Measurements from ENCODE around the gene MYOZ3. TPM values are rescaled to one million over a fixed set of nuclear protein-coding genes. Genes with fewer than 3 reads are reported as not detected.

The MYOZ3 gene
- total RNA-seq, 1 experiment from 2014 or later = 1.7 TPM

GRCh38 chr5:150616506-150616905, 44.5 kb upstream of the MYOZ3 start:
- Histone ChIP-seq H3K9me3 (ENCODE audit: control insufficient read depth, insufficient read depth, low read depth, low read length) (no peaks in the 10 kb centered on the region), H3K4me1 (ENCODE audit: control insufficient read depth, insufficient read depth, low read length) (peaks cover 39% of the 10 kb centered on the region), H3K27me3 (ENCODE audit: control insufficient read depth, insufficient read depth, low read length) (no peaks in the 10 kb centered on the region), H3K27ac (ENCODE audit: low read length) (no peak overlapping the region), H3K36me3 (ENCODE audit: control insufficient read depth, insufficient read depth, low read length) (no peaks in the 10 kb centered on the region), H3K4me3 (ENCODE audit: low read depth in 2 of 2, low read length in 2 of 2) (no peak overlapping the region)
- TF ChIP-seq SIN3A (IDR thresholded peaks at IDR 0.05; ENCODE audit: borderline replicate concordance, insufficient read depth, low read depth, low read length) (no peak), TCF7L2 (IDR thresholded peaks at IDR 0.05; ENCODE audit: low read depth, low read length) (no peak), REST (IDR thresholded peaks at IDR 0.05; ENCODE audit: insufficient read depth in 1 of 2, low read depth in 2 of 2, low read length in 1 of 2) (no peak), POLR2AphosphoS5 (IDR thresholded peaks at IDR 0.05; ENCODE audit: low read depth, low read length) (no peak), CTCF (IDR thresholded peaks at IDR 0.05) (no peak)
- in situ Hi-C loops (cut with HindIII; ENCODE audit: low pct_unique_long_range_greater_than_20kb, low sequenced_read_pairs) (no loop called here), intact Hi-C loops (cut with micrococcal nuclease; ENCODE audit: unreplicated experiment) (no loop called here)
- BruUV-seq (replicated peaks) = no TSS peak
- ATAC-seq = no peak
- CTCF ChIA-PET = no interaction called here
- POLR2A ChIA-PET = interaction anchor here (0.6 kb wide), 1 partner anchor 13 kb away, joined by 3 read pairs; no protein-coding TSS in a partner anchor
- no peak for DNase-seq (ENCODE audit: low read depth, low spot score)

- no peak overlapping the region for H3K4me3 ChIP-seq (ENCODE audit: low read depth in 2 of 2, low read length in 2 of 2)
- in situ Hi-C loops (cut with HindIII; ENCODE audit: low pct_unique_long_range_greater_than_20kb, low sequenced_read_pairs) (no loop called here), intact Hi-C loops (cut with micrococcal nuclease; ENCODE audit: unreplicated experiment) (no loop called here)
- H3K4me1 ChIP-seq (ENCODE audit: control insufficient read depth, insufficient read depth, low read length) = peaks cover 38% of the 10 kb centered on the region
- ChIA-PET POLR2A (no interaction called here), CTCF (no interaction called here)
- H3K9me3 ChIP-seq (ENCODE audit: control insufficient read depth, insufficient read depth, low read depth, low read length) = no peaks in the 10 kb centered on the region
- H3K36me3 ChIP-seq (ENCODE audit: control insufficient read depth, insufficient read depth, low read length) = no peaks in the 10 kb centered on the region
- ATAC-seq (no peak), DNase-seq (ENCODE audit: low read depth, low spot score) (no peak)
- TF ChIP-seq REST (IDR thresholded peaks at IDR 0.05; ENCODE audit: insufficient read depth in 1 of 2, low read depth in 2 of 2, low read length in 1 of 2) (no peak), CTCF (IDR thresholded peaks at IDR 0.05) (no peak), TCF7L2 (IDR thresholded peaks at IDR 0.05; ENCODE audit: low read depth, low read length) (no peak), SIN3A (IDR thresholded peaks at IDR 0.05; ENCODE audit: borderline replicate concordance, insufficient read depth, low read depth, low read length) (no peak), POLR2AphosphoS5 (IDR thresholded peaks at IDR 0.05; ENCODE audit: low read depth, low read length) (no peak)
- BruUV-seq (replicated peaks) = no TSS peak
- no peaks in the 10 kb centered on the region for H3K27me3 ChIP-seq (ENCODE audit: control insufficient read depth, insufficient read depth, low read length)
- no peak overlapping the region; the same call in 1 of the 2 replicates for H3K27ac ChIP-seq (ENCODE audit: low read length)
These were observed 42.9 kb upstream of the MYOZ3 start for GRCh38 chr5:150618163-150618562.
